Muscle layer of duodenum (tissue), 2 donors: ENCODE results near the gene ZBTB6.
"Not testable (repeated sequence)": the region's sequence is repeated elsewhere in the genome, so short reads cannot be mapped to it uniquely, and the experiment has no call there.

Source experiments
- H3K27ac ChIP-seq: one replicate; pipeline ENCODE4 v1.7.0; 2013; ENCODE audit warnings: mild to moderate bottlenecking, low read length
- H3K27me3 ChIP-seq: one replicate; pipeline ENCODE4 v1.7.0; 2013; ENCODE audit warnings: low read depth, mild to moderate bottlenecking, control low read depth, low read length
- H3K36me3 ChIP-seq, 2 donors: one replicate each; pipeline ENCODE4 v1.7.0; 2013; ENCODE audit warnings: low read length in 2 of 2, control low read depth in 1 of 2, mild to moderate bottlenecking in 1 of 2; ENCODE audit not compliant: insufficient read depth in 2 of 2, control insufficient read depth in 1 of 2
- H3K4me1 ChIP-seq, 2 donors: one replicate each; pipeline ENCODE4 v1.7.0; 2013; ENCODE audit warnings: low read length in 2 of 2, mild to moderate bottlenecking in 2 of 2, control low read depth in 1 of 2, moderate library complexity in 1 of 2; ENCODE audit not compliant: insufficient read depth in 2 of 2, control insufficient read depth in 1 of 2
- H3K4me3 ChIP-seq, 2 donors: one replicate each; pipeline ENCODE4 v1.7.0; 2013; ENCODE audit warnings: low read length in 2 of 2, low read depth in 1 of 2, mild to moderate bottlenecking in 1 of 2
- H3K9me3 ChIP-seq, 2 donors: one replicate each; pipeline ENCODE4 v1.7.0; 2013; ENCODE audit warnings: low read length in 2 of 2, control low read depth in 1 of 2, mild to moderate bottlenecking in 1 of 2; ENCODE audit not compliant: control insufficient read depth in 1 of 2
- donor health status: healthy.

Gene ZBTB6

DNA sequence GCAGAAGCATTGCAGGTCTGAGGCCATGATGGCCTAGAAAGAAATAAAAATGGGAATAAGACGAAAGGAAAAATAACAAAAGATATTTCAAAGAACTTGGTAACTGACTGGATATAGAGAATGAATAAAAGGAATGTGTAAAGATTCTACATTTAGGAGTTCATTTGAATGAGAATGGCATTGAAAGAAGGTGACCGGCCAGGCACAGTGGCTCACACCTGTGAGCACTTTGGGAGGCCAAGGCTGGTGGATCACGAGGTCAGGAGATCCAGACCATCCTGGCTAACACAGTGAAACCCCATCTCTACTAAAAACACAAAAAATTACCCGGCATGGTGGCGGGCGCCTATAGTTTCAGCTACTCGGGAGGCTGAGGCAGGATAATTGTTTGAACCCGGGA, 9.6 kb upstream of the ZBTB6 start:
- Histone ChIP-seq H3K9me3 (no peaks in the 10 kb centered on the region), H3K4me1 (no peaks in the 10 kb centered on the region), H3K36me3 (peaks cover 8 to 10% of the 10 kb centered on the region in 2 donors), H3K4me3 (no peak overlapping the region), H3K27ac (no peak overlapping the region), H3K27me3 (no peaks in the 10 kb centered on the region)

DNA sequence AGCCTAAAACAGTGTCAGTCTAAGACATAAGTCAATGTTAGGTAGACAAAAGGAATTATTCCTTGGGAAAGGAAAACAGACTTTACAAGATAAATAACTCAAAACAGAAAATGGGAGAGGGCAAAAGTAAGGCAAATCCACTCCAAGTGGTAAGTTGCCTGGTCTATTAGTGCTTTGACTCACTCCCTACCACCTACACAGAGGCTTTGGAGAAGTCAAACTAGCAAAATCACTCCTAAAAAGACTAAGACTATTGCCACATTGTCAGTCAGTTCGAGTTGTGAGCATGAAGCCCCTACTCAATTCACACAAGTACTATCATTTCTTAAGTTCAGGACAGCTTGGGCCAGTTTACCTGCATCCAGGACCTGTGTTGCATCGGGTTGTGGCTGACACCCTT, 5.2 kb upstream of the ZBTB6 start:
- Histone ChIP-seq H3K27me3 (no peaks in the 10 kb centered on the region), H3K36me3 (peaks cover 8 to 10% of the 10 kb centered on the region in 2 donors), H3K27ac (no peak overlapping the region), H3K4me3 (no peak overlapping the region), H3K9me3 (no peaks in the 10 kb centered on the region), H3K4me1 (no peaks in the 10 kb centered on the region)

DNA sequence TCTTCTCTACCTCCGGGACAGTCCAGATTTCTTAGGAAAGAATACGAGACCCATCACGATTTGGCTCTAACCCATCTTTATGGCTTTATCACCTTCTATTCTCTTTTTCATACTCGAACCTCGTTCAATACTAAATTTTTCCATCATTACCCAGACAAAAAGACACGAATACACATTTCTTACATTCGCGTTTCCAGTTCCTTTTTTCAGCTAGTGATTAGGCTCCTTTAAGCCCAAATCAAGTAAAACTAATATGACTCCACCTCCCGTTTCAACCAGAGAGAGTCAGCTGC, 506 bp downstream of the ZBTB6 start:
- H3K4me1 ChIP-seq, result peaks cover 0 to 13% of the 10 kb centered on the region in 2 donors
- peak overlapping the region; percentile 91 to 95 for H3K4me3 ChIP-seq
- H3K27me3 ChIP-seq, result no peaks in the 10 kb centered on the region
- H3K27ac ChIP-seq, result peak overlapping the region; percentile 89
- peaks cover 14 to 18% of the 10 kb centered on the region in 2 donors for H3K36me3 ChIP-seq
- no peaks in the 10 kb centered on the region for H3K9me3 ChIP-seq

DNA sequence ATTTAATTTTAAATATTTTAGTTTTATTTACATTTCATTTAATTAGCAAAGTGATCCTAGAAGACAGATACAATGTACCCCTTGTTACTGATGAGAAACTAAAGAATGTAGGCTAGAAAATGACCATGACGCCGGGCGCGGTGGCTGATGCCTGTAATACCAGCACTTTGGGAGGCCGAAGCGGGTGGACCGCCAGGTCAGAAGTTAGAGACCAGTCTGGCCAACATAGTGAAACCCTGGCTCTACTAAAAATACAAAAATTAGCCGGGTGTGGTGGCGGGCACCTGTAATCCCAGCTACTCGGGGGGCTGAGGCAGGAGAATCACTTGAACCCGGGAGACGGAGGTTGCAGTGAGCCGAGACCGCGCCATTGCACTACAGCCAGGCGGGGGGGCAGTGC, 7.0 kb downstream of the ZBTB6 start:
- H3K9me3 ChIP-seq, H3K27ac ChIP-seq, H3K27me3 ChIP-seq, H3K4me3 ChIP-seq, H3K4me1 ChIP-seq: not testable (repeated sequence)
- peaks cover 11 to 19% of the 10 kb centered on the region in 2 donors for H3K36me3 ChIP-seq

DNA sequence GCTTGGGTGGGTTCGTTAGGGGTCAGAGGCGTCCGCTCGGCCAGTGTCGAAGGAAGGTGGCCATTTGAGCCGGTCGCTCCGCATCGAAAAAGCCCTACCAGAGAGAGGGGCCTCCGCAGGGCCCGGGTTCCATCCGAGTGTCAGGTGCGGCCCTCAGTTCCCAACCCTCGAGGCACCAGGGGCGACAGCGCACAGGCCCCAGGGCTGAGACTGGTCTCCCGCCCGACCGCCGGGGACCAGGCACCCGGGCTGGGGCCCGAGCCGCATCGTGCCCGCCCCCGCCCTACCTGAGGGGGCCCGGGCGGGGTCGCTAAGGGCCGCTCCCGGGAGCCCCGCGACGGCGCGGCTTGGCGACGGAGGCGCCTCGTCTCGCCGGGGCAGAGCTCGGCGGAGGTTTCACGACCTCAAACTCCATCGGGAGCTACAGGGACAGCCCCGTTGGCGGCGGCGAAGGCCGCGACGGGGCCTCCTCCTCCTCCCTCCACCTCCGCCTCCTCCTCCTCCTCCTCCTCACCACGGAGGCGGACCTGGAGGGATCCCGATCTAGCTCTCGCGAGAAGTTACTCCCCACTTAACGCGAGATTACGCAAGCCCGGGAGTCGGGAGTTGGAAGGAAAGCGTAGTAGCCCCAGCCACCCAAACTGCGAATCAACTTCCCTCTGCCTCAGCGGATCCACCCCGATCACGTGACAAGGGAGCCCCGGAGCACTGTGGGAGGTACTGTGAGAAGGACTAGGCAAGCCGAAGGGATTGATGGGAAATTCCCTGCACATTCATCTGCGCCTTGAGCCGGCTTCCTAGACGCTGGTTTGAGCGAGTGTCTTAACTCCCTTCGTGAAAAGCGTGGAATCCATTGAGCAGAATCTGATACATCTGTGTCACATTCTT, 8.1 kb downstream of the ZBTB6 start, which contains the start of gene RC3H2:
TSS of gene RC3H2 (minus strand) at position 537 of the 888 bp plus-strand sequence. CDS start 7,850 bp downstream, outside the sequence.
- Histone ChIP-seq H3K27ac (peak within 1 kb of the TSS; percentile 97), H3K9me3 (no peaks in the 10 kb centered on the region), H3K4me3 (peak within 1 kb of the TSS; percentile 77 to 94), H3K36me3 (peaks cover 4 to 9% of the 10 kb centered on the region in 2 donors), H3K27me3 (no peaks in the 10 kb centered on the region), H3K4me1 (peaks cover 9 to 10% of the 10 kb centered on the region in 2 donors)

DNA sequence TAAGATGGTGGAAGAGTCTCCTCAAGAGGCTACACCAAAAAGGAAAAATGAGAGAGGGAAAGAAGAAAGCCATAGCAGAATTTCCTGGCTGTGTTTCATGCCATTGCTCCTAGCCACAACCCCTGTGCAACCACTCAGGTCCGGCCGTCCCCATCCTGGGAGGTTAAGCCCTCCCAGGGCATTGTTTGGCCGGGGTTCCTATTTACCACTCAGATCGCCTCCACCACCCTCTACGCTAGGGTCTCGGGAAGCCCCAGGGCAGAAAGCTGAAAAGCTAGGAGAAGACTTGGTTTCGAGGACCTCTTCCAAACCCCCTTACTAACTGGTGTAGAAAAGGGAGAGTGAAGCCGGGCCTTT, 8.7 kb downstream of the ZBTB6 start:
- Histone ChIP-seq H3K27me3 (no peaks in the 10 kb centered on the region), H3K9me3 (no peaks in the 10 kb centered on the region), H3K4me1 (peaks cover 9 to 13% of the 10 kb centered on the region in 2 donors), H3K36me3 (peaks cover 2 to 9% of the 10 kb centered on the region in 2 donors), H3K27ac (peak overlapping the region; percentile 97), H3K4me3 (peak overlapping the region; percentile 77 to 94)

DNA sequence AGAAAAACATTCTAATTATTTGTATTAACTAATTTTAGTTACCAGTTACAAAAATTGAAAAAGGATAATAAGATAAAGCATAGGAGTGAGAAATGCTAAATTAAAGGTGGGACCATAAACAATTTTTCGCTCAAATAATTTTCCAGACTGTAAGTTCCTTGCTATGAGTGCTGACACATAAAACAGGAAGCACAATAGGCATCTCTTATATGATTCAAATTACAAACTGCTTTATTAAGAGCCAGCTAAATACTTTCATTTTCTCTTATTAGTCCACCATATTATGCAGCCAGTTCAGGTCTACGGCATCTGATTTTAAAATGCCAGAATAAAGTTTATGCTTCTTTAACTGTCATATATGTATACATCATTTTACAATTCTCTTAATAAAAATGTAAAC, 12.3 kb downstream of the ZBTB6 start:
- Histone ChIP-seq H3K27me3 (no peaks in the 10 kb centered on the region), H3K9me3 (no peaks in the 10 kb centered on the region), H3K4me1 (peaks cover 9 to 18% of the 10 kb centered on the region in 2 donors), H3K36me3 (peaks cover 5 to 17% of the 10 kb centered on the region in 2 donors), H3K27ac (peak overlapping the region; percentile 17), H3K4me3 (peak overlapping the region in 1 of 2 donors; percentile 10)

DNA sequence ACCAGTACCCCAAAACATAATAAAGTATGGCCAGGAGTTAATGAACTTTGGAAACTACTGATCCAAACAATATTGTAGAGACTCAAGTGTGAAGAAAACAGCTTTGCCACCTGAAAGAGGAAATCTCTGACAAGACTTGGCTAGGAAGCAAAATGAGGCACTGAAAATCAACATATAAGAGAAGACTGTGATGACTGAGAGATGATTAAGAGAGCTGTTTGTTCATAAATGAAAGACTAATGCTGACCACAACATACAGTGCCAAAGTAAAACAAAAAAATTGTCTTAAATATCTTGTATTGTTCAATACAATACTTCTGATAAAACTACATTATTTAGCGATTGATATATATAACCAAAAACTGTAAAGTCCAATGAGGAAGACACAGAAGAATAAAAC, 15.2 kb downstream of the ZBTB6 start:
- no peak overlapping the region for H3K4me3 ChIP-seq
- no peaks in the 10 kb centered on the region for H3K9me3 ChIP-seq
- H3K4me1 ChIP-seq, result peaks cover 2 to 18% of the 10 kb centered on the region in 2 donors
- H3K27me3 ChIP-seq, result no peaks in the 10 kb centered on the region
- H3K36me3 ChIP-seq, result peaks cover 5 to 16% of the 10 kb centered on the region in 2 donors
- H3K27ac ChIP-seq, result no peak overlapping the region

DNA sequence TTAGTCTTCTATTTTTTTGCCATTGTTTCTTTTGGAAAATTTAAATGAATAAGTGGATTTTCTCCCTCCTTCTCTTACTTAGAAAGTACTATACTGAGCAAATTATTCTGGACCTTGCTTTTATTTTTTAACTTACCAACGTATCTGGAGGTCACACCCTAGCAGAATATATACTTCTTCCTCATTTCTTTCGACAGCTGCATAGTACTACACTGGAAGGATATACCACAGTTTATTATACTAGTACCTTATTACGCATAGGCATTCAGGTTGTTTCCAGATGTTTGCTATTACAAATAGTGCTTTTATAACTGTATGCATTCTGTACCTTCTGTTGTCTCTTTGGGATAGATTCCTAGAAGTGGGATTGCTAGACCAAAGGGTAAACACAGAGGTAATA, 24.6 kb downstream of the ZBTB6 start:
- no peaks in the 10 kb centered on the region for H3K9me3 ChIP-seq
- H3K4me3 ChIP-seq, result no peak overlapping the region
- H3K4me1 ChIP-seq, result no peaks in the 10 kb centered on the region
- H3K36me3 ChIP-seq, result peaks cover 21 to 44% of the 10 kb centered on the region in 2 donors
- no peak overlapping the region for H3K27ac ChIP-seq
- H3K27me3 ChIP-seq, result no peaks in the 10 kb centered on the region

DNA sequence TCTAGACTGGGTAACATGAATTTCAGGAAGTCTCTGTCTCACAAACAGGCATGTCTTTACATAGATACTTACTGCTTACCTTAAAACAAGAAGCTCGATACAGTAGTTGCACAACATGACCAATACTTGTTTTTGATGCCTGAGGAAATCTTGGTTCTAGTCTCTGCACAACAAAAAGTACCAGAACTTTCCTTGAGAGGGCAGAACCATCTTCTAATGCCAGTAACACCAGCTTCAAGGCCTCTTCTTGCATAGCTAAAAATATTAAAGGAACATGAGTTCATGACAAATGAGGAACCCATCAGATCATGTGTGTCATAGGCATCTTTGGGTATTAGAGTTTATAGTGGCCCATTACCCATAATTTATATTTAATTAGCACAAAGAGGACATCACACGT, 30.0 kb downstream of the ZBTB6 start:
- Histone ChIP-seq H3K27me3 (no peaks in the 10 kb centered on the region), H3K36me3 (peaks cover 41 to 62% of the 10 kb centered on the region in 2 donors), H3K4me3 (no peak overlapping the region), H3K4me1 (no peaks in the 10 kb centered on the region), H3K9me3 (no peaks in the 10 kb centered on the region), H3K27ac (no peak overlapping the region)

DNA sequence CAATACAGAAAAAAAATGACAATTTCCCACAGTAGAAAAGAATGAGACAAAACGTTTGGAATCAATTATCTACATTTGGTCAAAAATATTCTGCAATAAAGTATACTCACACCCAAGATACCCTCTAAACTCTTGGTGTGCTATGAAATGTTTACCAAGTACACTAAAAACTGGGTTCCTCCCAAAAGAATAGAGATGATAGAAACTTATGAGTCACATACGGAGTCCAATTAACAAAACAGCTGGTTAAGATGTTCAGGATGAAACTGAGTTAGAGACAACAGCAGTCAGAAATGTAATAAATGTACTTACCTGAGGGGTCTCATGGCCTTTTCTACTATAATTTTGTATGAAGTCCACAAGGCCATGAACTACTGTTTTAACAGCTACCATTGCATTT, 33.7 kb downstream of the ZBTB6 start:
- Histone ChIP-seq H3K9me3 (no peaks in the 10 kb centered on the region), H3K4me1 (no peaks in the 10 kb centered on the region), H3K27ac (no peak overlapping the region), H3K4me3 (no peak overlapping the region), H3K27me3 (no peaks in the 10 kb centered on the region), H3K36me3 (peaks cover 66 to 86% of the 10 kb centered on the region in 2 donors)

DNA sequence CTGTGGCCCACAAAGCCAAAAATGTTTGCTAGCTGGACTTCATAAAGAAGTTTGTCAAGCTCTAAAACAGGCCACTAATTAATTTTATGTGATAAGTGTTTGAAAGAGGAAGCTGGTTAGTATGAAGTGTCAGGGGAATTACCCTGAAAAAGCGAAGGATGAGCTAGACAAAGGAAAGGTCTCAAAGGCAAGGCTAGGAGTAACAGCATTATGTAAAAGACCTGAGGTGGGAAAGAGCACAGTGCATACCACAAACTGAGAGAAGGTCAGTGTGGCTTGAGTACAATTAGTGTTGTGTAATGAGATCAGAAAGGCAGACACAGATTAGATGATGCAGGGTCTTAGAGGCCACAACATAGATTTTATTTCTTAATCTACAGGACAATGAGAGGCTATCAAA, 37.6 kb downstream of the ZBTB6 start:
- Histone ChIP-seq H3K27ac (no peak overlapping the region), H3K36me3 (peaks cover 42 to 82% of the 10 kb centered on the region in 2 donors), H3K27me3 (no peaks in the 10 kb centered on the region), H3K4me1 (no peaks in the 10 kb centered on the region), H3K4me3 (no peak overlapping the region), H3K9me3 (no peaks in the 10 kb centered on the region)
